ENCODE measurements around the gene C5AR2. TPM values are rescaled to one million over a fixed set of nuclear protein-coding genes. Genes with fewer than 3 reads are reported as not detected.

The C5AR2 gene
- total RNA-seq, 2 experiments from 2014 or later: 0.06 to 0.19 TPM

DNA sequence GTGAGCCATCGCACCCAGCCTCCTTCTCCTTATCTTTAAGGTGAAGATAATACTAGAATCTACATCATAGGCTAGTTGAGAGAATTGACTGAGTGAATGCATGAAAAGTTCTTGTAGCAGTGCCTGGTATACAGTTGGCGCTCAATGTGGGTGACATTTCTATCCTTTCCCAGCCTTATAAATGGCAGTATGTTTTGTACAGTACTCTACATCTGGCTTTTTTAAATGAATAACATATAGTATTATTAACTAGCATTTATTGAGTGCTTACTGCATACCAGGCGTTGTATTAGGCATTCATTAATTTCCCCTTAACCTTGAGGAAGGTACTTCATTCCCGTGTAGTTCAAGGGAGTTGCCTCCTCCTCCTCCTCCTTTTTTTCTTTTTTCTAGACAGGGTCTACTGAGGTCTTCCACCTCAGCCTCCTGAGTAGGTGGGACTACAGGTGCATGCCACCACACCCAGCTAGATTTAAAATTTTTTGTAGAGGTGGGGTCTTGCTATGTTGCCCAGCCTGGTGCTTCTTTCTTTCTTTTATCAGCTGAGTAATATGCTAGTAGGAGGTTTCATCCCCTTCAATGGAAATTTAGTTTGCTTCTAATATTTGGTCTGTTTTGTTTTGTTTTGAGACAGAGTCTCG lies 19.5 kb upstream of the C5AR2 start:
- no peak for DNase-seq
- peaks cover 3 to 5% of the 10 kb centered on the region in 2 experiments for H3K27me3 ChIP-seq (ENCODE audit: control insufficient read depth in 1 of 2, insufficient read depth in 2 of 2, low read length in 2 of 2)
- H3K27me3 Mint-ChIP-seq: peaks cover 24% of the 10 kb centered on the region
- ChIA-PET POLR2A (no interaction called here), CTCF (no interaction called here)
- no peak overlapping the region for H3K27ac Mint-ChIP-seq
- H3K27ac ChIP-seq (ENCODE audit: low read depth in 1 of 2, low read length in 2 of 2): no peak overlapping the region
- no peaks in the 10 kb centered on the region for H3K36me3 Mint-ChIP-seq (ENCODE audit: low read depth)
- H3K4me3 Mint-ChIP-seq: no peak overlapping the region
- TF ChIP-seq, protein P1, sequence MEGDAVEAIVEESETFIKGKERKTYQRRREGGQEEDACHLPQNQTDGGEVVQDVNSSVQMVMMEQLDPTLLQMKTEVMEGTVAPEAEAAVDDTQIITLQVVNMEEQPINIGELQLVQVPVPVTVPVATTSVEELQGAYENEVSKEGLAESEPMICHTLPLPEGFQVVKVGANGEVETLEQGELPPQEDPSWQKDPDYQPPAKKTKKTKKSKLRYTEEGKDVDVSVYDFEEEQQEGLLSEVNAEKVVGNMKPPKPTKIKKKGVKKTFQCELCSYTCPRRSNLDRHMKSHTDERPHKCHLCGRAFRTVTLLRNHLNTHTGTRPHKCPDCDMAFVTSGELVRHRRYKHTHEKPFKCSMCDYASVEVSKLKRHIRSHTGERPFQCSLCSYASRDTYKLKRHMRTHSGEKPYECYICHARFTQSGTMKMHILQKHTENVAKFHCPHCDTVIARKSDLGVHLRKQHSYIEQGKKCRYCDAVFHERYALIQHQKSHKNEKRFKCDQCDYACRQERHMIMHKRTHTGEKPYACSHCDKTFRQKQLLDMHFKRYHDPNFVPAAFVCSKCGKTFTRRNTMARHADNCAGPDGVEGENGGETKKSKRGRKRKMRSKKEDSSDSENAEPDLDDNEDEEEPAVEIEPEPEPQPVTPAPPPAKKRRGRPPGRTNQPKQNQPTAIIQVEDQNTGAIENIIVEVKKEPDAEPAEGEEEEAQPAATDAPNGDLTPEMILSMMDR (IDR thresholded peaks at IDR 0.05): no peak
- no peaks in the 10 kb centered on the region for H3K9me3 ChIP-seq (ENCODE audit: control insufficient read depth in 1 of 2, insufficient read depth in 1 of 2, low read length in 2 of 2)
- H3K4me1 ChIP-seq (ENCODE audit: insufficient read depth, low read length): no peaks in the 10 kb centered on the region
- H3K4me1 Mint-ChIP-seq (ENCODE audit: low read depth): no peaks in the 10 kb centered on the region
- H3K36me3 ChIP-seq (ENCODE audit: insufficient read depth, low read length): no peaks in the 10 kb centered on the region
- ATAC-seq (ENCODE audit: poor library complexity): no peak
- intact Hi-C loops (cut with DNase I, micrococcal nuclease): no loop called here
- H3K4me3 ChIP-seq (ENCODE audit: low read length): no peak overlapping the region
- no peaks in the 10 kb centered on the region for H3K9me3 Mint-ChIP-seq

DNA sequence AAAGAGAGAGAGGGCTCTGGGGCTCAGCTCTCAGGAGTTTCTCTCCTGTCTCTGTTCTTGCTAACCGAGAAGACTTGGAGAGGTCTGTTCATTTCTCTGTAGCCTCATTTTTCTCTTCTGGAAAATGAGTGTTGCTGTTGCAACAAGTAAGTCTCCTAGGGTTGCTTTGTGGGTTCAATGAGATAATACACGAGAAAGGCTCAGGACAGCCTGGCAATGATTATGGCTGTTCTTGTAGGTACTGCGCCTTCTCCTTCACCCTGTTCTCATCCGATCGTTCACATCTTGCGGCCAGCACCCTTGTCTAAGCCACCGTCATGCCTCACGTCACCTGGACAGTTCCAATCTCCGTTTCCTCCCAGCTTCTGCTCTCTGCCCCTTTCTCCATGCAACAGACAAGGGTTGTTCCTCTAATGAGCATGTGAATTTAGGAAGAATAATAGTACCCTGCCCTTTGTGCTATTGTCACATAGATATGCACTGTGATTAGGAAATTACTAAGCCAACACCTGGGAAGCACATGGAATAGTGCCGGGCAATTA lies 18.1 kb upstream of the C5AR2 start:
- Histone ChIP-seq H3K4me3 (ENCODE audit: low read length) (no peak overlapping the region), H3K9me3 (ENCODE audit: control insufficient read depth in 1 of 2, insufficient read depth in 1 of 2, low read length in 2 of 2) (no peaks in the 10 kb centered on the region), H3K4me1 (ENCODE audit: insufficient read depth, low read length) (no peaks in the 10 kb centered on the region), H3K36me3 (ENCODE audit: insufficient read depth, low read length) (no peaks in the 10 kb centered on the region), H3K27ac (ENCODE audit: low read depth in 1 of 2, low read length in 2 of 2) (no peak overlapping the region), H3K27me3 (ENCODE audit: control insufficient read depth in 1 of 2, insufficient read depth in 2 of 2, low read length in 2 of 2) (peaks cover 3 to 5% of the 10 kb centered on the region in 2 experiments)
- Mint-ChIP-seq H3K9me3 (no peaks in the 10 kb centered on the region), H3K4me3 (no peak overlapping the region), H3K4me1 (ENCODE audit: low read depth) (no peaks in the 10 kb centered on the region), H3K27me3 (peaks cover 24% of the 10 kb centered on the region), H3K36me3 (ENCODE audit: low read depth) (no peaks in the 10 kb centered on the region), H3K27ac (no peak overlapping the region)
- CTCF ChIA-PET: no interaction called here
- intact Hi-C loops (cut with DNase I, micrococcal nuclease): no loop called here
- POLR2A ChIA-PET: no interaction called here
- DNase-seq (no peak), ATAC-seq (ENCODE audit: poor library complexity) (no peak)
- TF ChIP-seq, protein P1 (IDR thresholded peaks at IDR 0.05): no peak

DNA sequence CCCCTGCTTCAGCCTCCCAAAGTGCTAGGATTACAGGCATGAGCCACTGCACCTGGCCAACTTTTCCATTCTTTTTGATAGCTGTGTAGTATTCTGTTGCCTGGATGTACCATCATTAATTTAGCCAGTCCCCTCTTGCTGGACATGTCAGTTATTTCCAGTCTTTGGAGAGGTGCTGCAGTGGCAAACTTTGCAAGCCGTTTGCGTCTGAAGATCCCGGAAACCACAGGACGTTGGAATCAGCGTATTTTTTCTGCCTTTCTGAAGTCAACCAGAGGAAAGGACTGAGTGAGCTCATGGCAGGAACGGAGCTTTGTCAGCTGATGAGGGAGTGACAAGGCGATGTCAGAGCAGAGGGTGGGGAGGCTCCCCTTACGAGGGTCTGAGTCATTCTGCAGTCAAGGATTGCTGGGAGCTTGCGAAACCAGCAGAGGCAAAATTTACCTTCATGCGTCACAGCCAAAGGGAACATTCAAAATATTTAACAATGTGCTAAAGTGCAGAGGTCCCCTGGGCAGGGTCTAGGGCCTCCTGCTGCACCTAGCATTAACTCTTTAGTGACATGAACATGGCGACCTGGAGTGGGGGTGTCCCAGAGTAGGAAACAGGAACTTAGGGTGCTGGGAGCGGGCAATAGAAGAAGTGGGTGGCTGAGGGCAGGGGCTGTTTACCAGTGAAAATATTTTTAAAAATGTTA lies 16.7 kb upstream of the C5AR2 start:
- ATAC-seq (ENCODE audit: poor library complexity): no peak
- ChIA-PET POLR2A (no interaction called here), CTCF (interaction anchor here (1.2 to 1.5 kb wide), 3 partner anchors 10 to 76 kb away, joined by 3 read pairs; partner anchors contain the start of gene DHX34)
- DNase-seq: peak in 3 of 14 experiments; percentile 19 to 77 (median 68)
- Mint-ChIP-seq H3K4me3 (no peak overlapping the region), H3K9me3 (no peaks in the 10 kb centered on the region), H3K27me3 (peaks cover 20% of the 10 kb centered on the region), H3K4me1 (ENCODE audit: low read depth) (no peaks in the 10 kb centered on the region), H3K36me3 (ENCODE audit: low read depth) (no peaks in the 10 kb centered on the region), H3K27ac (no peak overlapping the region)
- Histone ChIP-seq H3K27ac (ENCODE audit: low read depth in 1 of 2, low read length in 2 of 2) (no peak overlapping the region), H3K9me3 (ENCODE audit: control insufficient read depth in 1 of 2, insufficient read depth in 1 of 2, low read length in 2 of 2) (no peaks in the 10 kb centered on the region), H3K4me3 (ENCODE audit: low read length) (no peak overlapping the region), H3K27me3 (ENCODE audit: control insufficient read depth in 1 of 2, insufficient read depth in 2 of 2, low read length in 2 of 2) (peaks cover 6% of the 10 kb centered on the region in 2 experiments), H3K36me3 (ENCODE audit: insufficient read depth, low read length) (no peaks in the 10 kb centered on the region), H3K4me1 (ENCODE audit: insufficient read depth, low read length) (no peaks in the 10 kb centered on the region)
- TF ChIP-seq, protein P1 (IDR thresholded peaks at IDR 0.05): no peak
- intact Hi-C loops (cut with DNase I, micrococcal nuclease): no loop called here

Data from CD4-positive, alpha-beta T cell (primary cell).